T-helper 2 cell treated with Interferon-gamma antibody and Interleukin-4, amounts not matched to agents 5 μg/mL and 100 μg/mL, for 36 hours (primary cell): ENCODE data around the gene HNRNPL.
"Not testable (repeated sequence)": the region's sequence is repeated elsewhere in the genome, so short reads cannot be mapped to it uniquely, and the experiment has no call there.

Source experiments
- DNase-seq: peaks from one replicate; pipeline ENCODE4 v3.0.0; 2021; ENCODE audit warnings: low spot score
- H3K27ac Mint-ChIP-seq: one replicate; pipeline ENCODE4 v1.8.0; 2021; ENCODE audit warnings: mild to moderate bottlenecking, mixed read lengths
- H3K27me3 Mint-ChIP-seq: one replicate; pipeline ENCODE4 v1.8.0; 2021; ENCODE audit warnings: low read depth, mixed read lengths
- H3K36me3 Mint-ChIP-seq: one replicate; pipeline ENCODE4 v1.8.0; 2021; ENCODE audit warnings: low read depth, mixed read lengths
- H3K4me1 Mint-ChIP-seq: one replicate; pipeline ENCODE4 v1.8.0; 2021; ENCODE audit warnings: low read depth, mixed read lengths
- H3K4me3 Mint-ChIP-seq: one replicate; pipeline ENCODE4 v1.8.0; 2022; ENCODE audit warnings: mild to moderate bottlenecking, moderate library complexity, mixed read lengths
- H3K9me3 Mint-ChIP-seq: one replicate; pipeline ENCODE4 v1.8.0; 2021; ENCODE audit warnings: mixed read lengths

HNRNPL gene

DNA sequence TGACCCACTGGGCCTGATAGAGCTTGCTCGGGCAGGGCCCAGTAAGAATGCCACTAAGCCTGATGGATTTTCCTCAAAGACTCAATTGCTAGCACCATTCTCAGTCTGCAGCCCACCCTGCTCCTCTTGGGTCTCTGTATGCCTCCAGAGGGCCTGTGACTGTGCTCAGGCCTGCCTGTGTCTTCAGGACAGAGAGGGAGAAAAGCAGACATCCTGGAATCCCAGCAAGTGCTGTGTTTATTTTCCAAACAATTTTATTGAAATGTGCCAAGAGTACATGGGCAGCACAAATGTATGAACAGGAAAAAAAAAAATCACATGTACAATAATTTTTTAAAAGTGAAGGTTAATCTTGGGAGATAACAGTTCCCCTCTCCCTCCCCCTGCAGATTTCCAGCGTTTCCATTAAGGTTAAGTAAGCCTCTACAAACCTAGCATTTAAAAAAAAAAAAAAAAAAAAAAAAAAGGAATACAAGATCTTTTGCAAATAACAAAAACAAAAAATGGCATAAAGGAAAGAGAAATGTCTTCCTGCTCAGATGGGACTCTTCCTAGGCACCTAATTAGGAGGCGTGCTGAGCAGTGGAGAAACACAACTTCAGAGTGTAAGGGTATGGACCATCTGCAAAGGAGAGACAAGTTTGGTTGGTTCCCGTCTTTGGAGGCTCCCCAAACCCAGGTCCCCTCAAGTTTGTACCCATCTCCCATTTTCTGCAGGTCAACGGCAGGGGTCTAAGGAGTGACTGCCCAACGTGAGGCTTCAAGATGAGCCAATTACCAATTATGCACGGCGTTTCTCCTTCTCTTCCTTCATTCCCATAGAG is 13.4 kb downstream of the HNRNPL start:
- Mint-ChIP-seq H3K4me3 (no peak overlapping the region), H3K9me3 (no peaks in the 10 kb centered on the region), H3K4me1 (peaks cover 25% of the 10 kb centered on the region), H3K36me3 (peaks cover 60% of the 10 kb centered on the region), H3K27me3 (no peaks in the 10 kb centered on the region), H3K27ac (peak overlapping the region; percentile 15)
- DNase-seq, result no peak

DNA sequence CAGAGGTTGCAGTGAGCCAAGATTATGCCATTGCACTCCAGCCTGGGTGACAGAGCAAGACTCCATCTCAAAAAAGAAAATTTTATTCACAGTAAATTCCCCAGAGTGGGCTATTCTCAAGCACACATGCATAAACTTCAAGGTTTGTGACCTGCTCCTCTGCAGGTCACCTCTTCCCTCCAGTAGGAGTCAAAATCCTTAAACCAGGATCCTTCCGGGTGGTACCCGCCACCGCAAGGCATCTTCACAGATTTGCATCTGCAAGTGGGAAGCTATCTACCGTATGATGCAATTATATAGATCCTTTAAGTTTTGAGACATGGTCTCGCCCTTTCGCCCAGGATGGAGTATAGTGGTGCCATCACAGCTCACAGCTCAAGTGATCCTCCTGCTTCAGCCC is 15.2 kb downstream of the HNRNPL start:
- Mint-ChIP-seq H3K27me3 (no peaks in the 10 kb centered on the region), H3K4me3 (no peak overlapping the region), H3K36me3 (peaks cover 56% of the 10 kb centered on the region), H3K4me1 (peaks cover 17% of the 10 kb centered on the region), H3K27ac (no peak overlapping the region), H3K9me3 (no peaks in the 10 kb centered on the region)
- no peak for DNase-seq

DNA sequence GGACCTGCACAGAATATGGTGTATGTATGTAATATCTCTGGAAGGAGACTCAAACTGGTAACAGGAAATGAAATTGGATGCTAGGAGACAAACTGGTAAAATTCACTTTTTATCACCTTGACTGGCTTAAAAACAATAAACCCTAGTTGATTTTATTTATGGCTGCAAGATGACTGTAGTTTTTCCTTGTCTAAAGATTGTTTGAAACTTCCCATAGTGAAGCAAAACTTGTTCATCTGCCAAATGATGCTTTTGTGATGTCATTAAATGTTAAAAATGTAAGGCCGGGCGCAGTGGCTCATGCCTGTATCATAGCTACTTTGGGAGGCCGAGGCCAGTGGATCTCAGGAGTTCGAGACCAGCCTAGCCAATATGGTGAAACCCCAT is 15.7 kb downstream of the HNRNPL start:
- peaks cover 17% of the 10 kb centered on the region for H3K4me1 Mint-ChIP-seq
- H3K9me3 Mint-ChIP-seq, result no peaks in the 10 kb centered on the region
- H3K27ac Mint-ChIP-seq, result no peak overlapping the region
- H3K4me3 Mint-ChIP-seq, result no peak overlapping the region
- DNase-seq, result no peak
- no peaks in the 10 kb centered on the region for H3K27me3 Mint-ChIP-seq
- peaks cover 53% of the 10 kb centered on the region for H3K36me3 Mint-ChIP-seq

DNA sequence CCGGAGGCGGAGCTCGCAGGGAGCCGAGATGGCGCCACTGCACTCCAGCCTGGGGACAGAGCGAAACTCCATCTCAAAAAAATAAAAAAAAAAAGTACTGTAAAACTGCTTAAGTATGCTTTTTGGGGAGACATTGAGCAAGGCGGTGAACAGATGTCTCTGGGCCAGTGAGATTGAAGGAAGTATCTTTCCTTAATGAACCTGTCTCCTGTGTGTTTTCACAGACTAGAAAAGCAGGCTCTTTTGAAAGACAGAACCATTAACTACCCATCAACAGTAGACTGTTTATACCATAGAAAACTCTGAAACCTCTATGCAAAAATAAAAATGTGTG is 16.7 kb downstream of the HNRNPL start:
- peaks cover 14% of the 10 kb centered on the region for H3K4me1 Mint-ChIP-seq
- no peak overlapping the region for H3K4me3 Mint-ChIP-seq
- H3K9me3 Mint-ChIP-seq, result no peaks in the 10 kb centered on the region
- DNase-seq, result no peak
- no peak overlapping the region for H3K27ac Mint-ChIP-seq
- peaks cover 46% of the 10 kb centered on the region for H3K36me3 Mint-ChIP-seq
- H3K27me3 Mint-ChIP-seq, result no peaks in the 10 kb centered on the region

DNA sequence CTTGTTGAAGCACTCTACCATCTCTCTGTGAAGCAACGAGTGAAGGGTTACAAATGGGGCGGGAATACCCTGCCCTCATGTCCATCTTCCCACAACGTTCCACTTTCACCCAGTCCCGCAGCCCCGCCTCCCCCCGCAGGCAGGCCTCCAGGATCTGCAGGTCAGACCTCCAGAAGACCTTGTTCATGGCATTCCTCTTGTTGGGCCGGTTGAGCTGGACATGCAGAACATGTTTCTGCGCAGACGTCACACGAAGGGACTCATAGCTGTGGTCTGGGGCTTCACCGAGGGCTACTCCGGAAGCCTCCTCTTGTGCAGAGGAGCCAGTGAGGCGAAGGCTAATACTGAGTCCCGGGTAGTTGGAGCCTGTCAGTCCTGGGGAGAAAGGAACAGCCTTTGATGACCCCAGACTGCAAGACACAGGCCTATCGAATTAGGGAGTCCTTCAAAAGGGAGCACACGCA is 18.6 kb downstream of the HNRNPL start:
- Mint-ChIP-seq H3K9me3 (no peaks in the 10 kb centered on the region), H3K27me3 (no peaks in the 10 kb centered on the region), H3K36me3 (peaks cover 45% of the 10 kb centered on the region), H3K4me3 (peak overlapping the region; percentile 89), H3K4me1 (peaks cover 22% of the 10 kb centered on the region), H3K27ac (peak overlapping the region; percentile 87)
- peak; percentile 56 for DNase-seq

DNA sequence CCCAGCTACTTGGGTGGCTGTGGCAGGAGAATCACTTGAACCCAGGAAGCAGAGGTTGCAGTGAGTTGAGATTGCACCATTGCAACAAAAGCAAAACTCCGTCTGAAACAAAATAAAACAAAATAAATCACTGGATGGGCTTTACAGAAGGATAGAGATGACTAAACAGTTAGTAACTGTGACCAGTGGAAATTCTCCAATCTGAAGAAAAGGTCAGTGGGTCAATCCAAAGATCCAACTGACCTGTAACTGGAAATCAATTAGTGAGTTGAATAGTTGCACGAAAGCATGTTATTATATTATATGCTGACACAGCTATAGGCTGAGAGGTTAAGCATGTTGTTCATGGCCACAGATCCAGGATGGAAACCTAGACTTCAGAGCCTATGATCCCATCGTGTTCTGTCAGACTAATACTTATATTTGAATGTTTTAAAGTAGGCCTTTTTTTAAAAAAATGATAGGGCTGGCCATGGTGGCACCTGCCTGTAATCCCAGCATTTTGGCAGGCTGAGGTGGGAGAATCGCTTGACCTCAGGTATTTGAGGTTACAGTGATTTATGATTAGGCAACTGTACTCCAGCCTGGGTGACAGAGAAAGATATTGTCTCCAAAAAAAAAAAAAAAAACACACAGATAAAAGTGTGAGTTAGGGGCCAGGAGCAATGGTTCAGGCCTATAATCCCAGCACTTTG is 19.6 kb downstream of the HNRNPL start:
- H3K9me3 Mint-ChIP-seq, result no peaks in the 10 kb centered on the region
- DNase-seq, result no peak
- no peak overlapping the region for H3K27ac Mint-ChIP-seq
- H3K27me3 Mint-ChIP-seq, result no peaks in the 10 kb centered on the region
- H3K4me1 Mint-ChIP-seq, result peaks cover 22% of the 10 kb centered on the region
- peaks cover 40% of the 10 kb centered on the region for H3K36me3 Mint-ChIP-seq
- H3K4me3 Mint-ChIP-seq, result peak overlapping the region; percentile 89

DNA sequence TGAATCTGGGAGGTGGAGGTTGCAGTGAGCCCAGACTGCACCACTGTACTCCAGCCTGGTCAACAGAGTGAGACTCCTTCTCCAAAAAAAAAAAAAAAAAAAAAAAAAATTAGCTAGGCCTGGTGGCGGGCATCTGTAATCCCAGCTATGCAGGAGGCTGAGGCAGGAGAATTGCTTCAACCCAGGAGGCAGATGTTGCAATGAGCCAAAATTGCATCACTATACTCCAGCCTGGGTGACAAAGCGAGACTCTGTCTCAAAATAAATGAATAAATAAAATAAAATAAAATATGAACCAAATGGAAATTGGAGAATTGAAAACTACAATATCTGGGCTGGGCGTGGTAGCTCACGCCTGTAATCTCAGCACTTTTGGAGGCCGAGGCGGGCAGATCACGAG is 20.6 kb downstream of the HNRNPL start:
- H3K9me3 Mint-ChIP-seq, H3K27ac Mint-ChIP-seq, H3K27me3 Mint-ChIP-seq, DNase-seq, H3K4me3 Mint-ChIP-seq: not testable (repeated sequence)
- Mint-ChIP-seq H3K4me1 (peaks cover 24% of the 10 kb centered on the region), H3K36me3 (peaks cover 46% of the 10 kb centered on the region)

DNA sequence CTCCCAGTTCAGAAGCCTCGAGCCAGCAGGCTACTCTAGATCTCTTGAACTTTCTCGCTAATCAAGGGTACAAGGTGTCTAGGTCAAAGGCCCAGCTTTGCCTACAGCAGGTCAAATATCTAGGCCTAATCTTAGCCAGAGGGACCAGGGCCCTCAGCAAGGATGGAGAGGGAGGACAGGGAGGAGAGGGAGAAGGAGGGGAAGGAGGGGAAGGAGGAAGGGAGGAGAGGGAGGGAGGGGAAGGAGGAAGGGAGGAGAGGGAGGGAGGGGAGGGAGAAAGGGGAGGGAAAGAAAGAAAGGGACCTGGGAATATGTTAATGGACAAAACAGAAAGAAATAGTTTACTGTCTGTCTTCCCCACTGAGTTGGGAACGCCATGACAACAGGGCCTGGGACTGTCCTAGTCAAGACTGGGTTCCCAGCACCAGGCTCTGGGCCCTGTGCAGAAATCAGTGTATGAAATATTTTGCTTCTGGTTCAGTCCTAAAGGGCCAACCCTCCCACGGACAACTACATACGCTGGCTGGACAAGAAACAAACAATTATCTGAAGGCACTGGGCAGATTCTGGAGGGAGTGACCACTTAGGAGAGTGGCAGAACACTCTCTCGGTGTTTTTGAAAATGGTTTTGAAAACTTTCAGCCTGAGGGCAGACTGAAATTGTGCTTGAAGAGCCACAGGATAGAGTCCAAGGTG is 22.8 kb downstream of the HNRNPL start:
- no peak overlapping the region for H3K4me3 Mint-ChIP-seq
- H3K36me3 Mint-ChIP-seq, result peaks cover 65% of the 10 kb centered on the region
- H3K27ac Mint-ChIP-seq, result peak overlapping the region; percentile 60
- H3K9me3 Mint-ChIP-seq, result no peaks in the 10 kb centered on the region
- H3K4me1 Mint-ChIP-seq, result peaks cover 24% of the 10 kb centered on the region
- DNase-seq, result no peak
- H3K27me3 Mint-ChIP-seq, result no peaks in the 10 kb centered on the region

DNA sequence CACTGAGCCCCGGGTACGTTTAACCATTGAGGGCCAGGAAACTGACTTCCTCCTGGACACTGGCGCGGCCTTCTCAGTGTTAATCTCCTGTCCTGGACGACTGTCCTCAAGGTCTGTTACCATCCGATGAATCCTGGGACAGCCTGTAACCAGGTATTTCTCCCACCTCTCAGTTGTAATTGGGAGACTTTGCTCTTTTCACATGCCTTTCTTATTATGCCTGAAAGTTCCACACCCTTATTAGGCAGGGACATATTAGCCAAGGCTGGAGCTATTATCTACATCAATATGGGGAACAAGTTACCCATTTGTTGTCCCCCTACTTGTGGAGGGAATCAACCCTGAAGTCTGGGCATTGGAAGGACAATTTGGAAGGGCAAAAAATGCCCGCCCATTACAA is 23.9 kb downstream of the HNRNPL start:
- DNase-seq, H3K27me3 Mint-ChIP-seq, H3K27ac Mint-ChIP-seq, H3K4me3 Mint-ChIP-seq, H3K9me3 Mint-ChIP-seq: not testable (repeated sequence)
- Mint-ChIP-seq H3K36me3 (peaks cover 64% of the 10 kb centered on the region), H3K4me1 (peaks cover 21% of the 10 kb centered on the region)

DNA sequence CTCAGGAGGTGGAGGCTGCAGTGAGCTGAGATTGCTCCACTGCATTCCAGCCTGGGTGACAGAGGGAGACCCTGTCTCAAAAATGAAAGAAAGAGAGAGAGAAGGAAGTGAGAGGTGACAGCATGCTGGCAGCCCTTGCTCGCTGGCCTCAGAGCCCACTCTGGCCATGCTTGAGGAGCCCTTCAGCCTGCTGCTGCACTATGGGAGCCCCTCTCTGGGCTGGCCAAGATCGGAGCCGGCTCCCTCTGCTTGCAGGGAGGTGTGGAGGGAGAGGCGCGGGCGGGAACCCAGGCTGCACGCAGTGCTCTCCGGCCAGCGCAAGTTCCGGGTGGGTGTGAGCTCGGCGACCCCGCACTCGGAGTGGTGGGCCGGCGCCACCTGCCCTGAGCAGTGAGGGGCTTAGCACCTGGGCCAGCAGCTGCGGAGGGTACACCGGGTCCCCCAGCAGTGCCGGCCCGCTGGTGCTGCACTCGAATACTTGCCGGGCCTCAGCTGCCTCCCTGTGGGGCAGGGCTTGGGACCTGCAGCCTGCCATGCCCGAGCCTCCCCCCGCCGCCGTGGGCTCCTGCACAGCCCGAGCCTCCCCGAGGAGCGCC is 28.5 kb downstream of the HNRNPL start:
- not testable (repeated sequence) for H3K4me3 Mint-ChIP-seq, DNase-seq, H3K27ac Mint-ChIP-seq, H3K4me1 Mint-ChIP-seq, H3K27me3 Mint-ChIP-seq, H3K9me3 Mint-ChIP-seq
- H3K36me3 Mint-ChIP-seq, result peaks cover 58% of the 10 kb centered on the region

DNA sequence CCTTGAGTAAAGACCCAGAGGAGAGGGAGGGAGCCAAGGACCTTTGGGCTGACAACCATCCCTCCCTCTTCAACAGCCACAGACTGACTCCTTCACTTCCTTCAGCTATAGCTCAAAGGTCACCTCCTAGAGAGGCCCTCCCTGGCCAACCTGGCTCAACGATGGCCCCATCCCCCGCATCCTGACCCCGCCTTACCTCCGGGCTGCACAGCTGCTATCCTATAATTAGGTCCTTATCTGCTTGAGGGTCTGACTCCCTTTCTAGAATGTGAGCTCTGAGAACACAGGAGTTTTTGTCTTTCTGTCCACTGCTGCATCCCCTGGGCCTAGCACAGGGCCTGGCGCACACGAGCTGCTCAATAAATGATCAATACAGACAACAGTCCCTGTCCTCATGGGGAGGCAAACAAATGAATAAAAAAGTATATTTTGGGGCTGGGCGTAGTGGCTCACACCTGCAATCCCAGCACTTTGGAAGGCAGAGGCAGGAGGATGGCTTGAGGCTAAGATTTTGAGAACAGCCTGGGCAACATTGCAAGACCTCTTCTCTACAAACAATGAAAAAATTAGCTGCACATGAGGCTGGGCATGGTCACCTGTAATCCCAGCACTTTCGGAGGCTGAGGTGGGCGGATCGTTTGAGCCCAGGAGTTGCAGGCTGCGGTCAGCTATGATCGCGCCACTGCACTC is 30.4 kb downstream of the HNRNPL start:
- H3K36me3 Mint-ChIP-seq, result peaks cover 52% of the 10 kb centered on the region
- H3K4me3 Mint-ChIP-seq, result no peak overlapping the region
- DNase-seq, result no peak
- no peak overlapping the region for H3K27ac Mint-ChIP-seq
- no peaks in the 10 kb centered on the region for H3K27me3 Mint-ChIP-seq
- H3K9me3 Mint-ChIP-seq, result no peaks in the 10 kb centered on the region
- peaks cover 4% of the 10 kb centered on the region for H3K4me1 Mint-ChIP-seq

DNA sequence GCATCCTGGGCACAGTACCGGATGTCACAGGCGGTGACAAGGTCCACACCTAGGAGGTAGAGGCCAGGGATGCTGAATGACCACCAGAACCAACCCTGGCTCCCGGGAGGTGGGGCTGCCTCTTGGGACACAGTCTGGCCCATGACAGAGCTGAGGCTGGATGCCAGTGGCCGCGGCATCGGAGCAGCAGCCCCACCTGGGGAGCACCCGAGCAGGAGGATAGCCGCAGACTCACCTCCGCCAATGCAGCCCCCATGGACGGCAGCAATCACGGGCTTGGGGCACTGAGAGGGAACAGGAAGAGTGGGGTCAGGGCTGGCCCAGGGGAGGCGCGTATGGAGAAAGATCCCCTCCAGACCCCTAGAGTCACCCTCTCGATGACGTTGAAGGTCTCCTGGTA is 32.7 kb downstream of the HNRNPL start:
- no peak overlapping the region for H3K27ac Mint-ChIP-seq
- peaks cover 30% of the 10 kb centered on the region for H3K36me3 Mint-ChIP-seq
- H3K4me3 Mint-ChIP-seq, result no peak overlapping the region
- H3K4me1 Mint-ChIP-seq, result no peaks in the 10 kb centered on the region
- no peaks in the 10 kb centered on the region for H3K9me3 Mint-ChIP-seq
- no peaks in the 10 kb centered on the region for H3K27me3 Mint-ChIP-seq
- DNase-seq, result no peak

DNA sequence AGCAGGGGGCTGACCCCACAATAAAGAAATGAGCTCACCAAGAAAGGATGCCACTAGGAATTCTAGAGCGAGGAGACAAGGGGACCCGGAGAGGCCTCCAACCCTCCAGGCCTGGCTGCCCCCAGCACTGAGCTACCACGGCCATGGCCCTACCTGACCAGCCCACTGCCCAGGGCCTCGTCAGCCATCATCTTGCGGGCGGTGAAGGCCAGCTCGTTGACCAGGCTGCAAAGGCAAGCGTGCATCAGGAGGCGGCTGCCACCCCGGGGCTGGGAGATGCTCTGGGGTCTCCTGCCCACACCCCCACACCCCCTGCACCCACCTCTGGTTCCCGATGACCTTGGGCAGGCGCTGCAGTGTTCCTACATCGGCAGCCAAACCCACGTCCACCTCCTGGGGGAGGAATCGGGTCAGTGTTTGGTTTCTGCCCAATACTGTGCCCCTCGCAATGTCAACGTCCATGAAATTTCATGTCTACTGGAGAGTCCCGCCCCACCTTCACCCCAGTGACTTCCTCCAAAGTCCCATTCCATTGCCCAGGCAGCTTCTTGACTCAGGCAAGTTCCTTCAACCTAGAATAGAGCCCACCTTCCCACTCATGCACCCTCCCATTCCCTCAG is 33.5 kb downstream of the HNRNPL start:
- DNase-seq, result no peak
- Mint-ChIP-seq H3K4me1 (no peaks in the 10 kb centered on the region), H3K9me3 (no peaks in the 10 kb centered on the region), H3K36me3 (peaks cover 27% of the 10 kb centered on the region), H3K4me3 (no peak overlapping the region), H3K27me3 (no peaks in the 10 kb centered on the region), H3K27ac (no peak overlapping the region)
